NCI-H2196 (cell line): ENCODE results near the gene RETN.
A peak's percentile ranks its signal among the peaks of the same experiment; 100 is the strongest.

Experiments used
- DNase-seq: peaks from one replicate; lab custom pipeline; 2025; ENCODE audit not compliant: unreplicated experiment; lab: John Stamatoyannopoulos, UW

Gene RETN

GRCh38 chr19:7657131-7657751 lies 11.6 kb upstream of the RETN start:
- no peak for DNase-seq

- DNase-seq = peak; percentile 37
These were observed 10.6 kb upstream of the RETN start for GRCh38 chr19:7658219-7658686.

- DNase-seq = no peak
These were observed 6.9 kb upstream of the RETN start for GRCh38 chr19:7661744-7662538.

- no peak for DNase-seq
These were observed 6.2 kb upstream of the RETN start for GRCh38 chr19:7662657-7663056.

GRCh38 chr19:7663706-7664105 lies 5.1 kb upstream of the RETN start:
- no peak for DNase-seq

DNA sequence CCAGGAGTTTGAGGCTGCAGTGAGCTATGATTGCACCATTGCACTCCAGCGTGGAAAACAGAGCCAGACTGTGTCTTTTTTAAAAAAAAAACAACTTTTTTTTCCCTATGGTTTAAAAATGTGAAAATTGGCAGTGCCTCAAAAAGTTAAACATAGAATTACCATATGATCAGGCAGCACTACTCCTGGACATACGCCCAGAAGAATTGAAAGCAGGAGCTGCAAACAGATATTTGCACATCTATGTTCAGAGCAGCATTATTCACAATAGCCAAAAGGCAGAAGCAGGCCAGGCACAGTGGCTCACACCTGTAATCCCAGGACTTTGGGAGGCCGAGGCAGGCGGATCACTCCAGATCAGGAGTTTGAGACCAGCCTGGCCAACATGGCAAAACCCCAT lies 3.8 kb upstream of the RETN start:
- DNase-seq = no peak

GRCh38 chr19:7669641-7670040 lies 792 bp downstream of the RETN start:
- DNase-seq = no peak

DNA sequence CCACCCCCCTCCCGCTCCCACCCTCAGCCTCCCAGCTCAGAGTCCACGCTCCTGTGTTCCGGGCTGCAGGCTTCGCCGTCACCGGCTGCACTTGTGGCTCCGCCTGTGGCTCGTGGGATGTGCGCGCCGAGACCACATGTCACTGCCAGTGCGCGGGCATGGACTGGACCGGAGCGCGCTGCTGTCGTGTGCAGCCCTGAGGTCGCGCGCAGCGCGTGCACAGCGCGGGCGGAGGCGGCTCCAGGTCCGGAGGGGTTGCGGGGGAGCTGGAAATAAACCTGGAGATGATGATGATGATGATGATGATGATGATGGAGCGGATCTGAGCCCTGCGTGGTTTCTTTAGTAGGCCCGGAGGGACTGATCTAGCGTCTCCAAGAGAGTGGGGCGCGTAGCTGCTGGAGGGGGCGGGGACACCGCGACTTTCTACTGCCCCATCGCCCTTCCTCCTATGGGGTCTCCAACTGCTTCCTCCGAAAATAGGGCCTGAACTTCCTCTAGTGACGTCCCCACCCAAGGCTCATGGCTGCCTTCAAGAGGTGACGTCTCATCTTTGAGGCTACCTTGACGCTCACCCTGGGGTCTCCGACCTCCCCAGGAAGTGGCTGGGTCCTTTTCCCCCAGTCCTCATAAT lies 1.4 kb downstream of the RETN start:
- peak; percentile 39 for DNase-seq

GRCh38 chr19:7670790-7671189 lies 1.9 kb downstream of the RETN start:
- DNase-seq = no peak

- no peak for DNase-seq
These were observed 3.7 kb downstream of the RETN start for GRCh38 chr19:7672522-7672921.

GRCh38 chr19:7674010-7675005 lies 5.5 kb downstream of the RETN start:
- peak; percentile 44 for DNase-seq

- no peak for DNase-seq
These were observed 7.5 kb downstream of the RETN start for GRCh38 chr19:7676376-7676775.

DNA sequence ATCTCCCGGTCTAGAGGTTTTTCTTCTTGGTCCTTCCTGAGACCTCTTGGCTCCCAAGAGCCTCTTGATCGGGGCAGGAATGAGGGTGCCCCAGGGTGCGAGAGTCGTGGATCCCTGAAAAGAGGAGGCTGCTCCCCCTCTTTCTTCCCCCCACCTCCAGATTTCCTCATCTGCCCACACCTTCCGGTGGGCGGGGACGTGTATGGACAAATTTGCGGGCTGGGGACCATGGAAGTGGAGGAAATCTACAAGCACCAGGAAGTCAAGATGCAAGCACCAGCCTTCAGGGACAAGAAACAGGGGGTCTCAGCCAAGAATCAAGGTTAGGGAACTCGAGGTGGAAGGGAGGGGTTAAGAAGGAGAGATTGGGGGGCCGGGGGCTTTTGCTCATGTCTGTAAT lies 8.0 kb downstream of the RETN start, which contains the start of gene MCEMP1:
Gene MCEMP1, plus strand, starts transcription at position 237 of the 400 bp plus-strand sequence. Its CDS starts 31 bp downstream, at position 268.
- no peak for DNase-seq

GRCh38 chr19:7677669-7678311 lies 8.9 kb downstream of the RETN start:
- DNase-seq = no peak

- no peak for DNase-seq
These were observed 10.3 kb downstream of the RETN start for GRCh38 chr19:7678971-7679751.

DNA sequence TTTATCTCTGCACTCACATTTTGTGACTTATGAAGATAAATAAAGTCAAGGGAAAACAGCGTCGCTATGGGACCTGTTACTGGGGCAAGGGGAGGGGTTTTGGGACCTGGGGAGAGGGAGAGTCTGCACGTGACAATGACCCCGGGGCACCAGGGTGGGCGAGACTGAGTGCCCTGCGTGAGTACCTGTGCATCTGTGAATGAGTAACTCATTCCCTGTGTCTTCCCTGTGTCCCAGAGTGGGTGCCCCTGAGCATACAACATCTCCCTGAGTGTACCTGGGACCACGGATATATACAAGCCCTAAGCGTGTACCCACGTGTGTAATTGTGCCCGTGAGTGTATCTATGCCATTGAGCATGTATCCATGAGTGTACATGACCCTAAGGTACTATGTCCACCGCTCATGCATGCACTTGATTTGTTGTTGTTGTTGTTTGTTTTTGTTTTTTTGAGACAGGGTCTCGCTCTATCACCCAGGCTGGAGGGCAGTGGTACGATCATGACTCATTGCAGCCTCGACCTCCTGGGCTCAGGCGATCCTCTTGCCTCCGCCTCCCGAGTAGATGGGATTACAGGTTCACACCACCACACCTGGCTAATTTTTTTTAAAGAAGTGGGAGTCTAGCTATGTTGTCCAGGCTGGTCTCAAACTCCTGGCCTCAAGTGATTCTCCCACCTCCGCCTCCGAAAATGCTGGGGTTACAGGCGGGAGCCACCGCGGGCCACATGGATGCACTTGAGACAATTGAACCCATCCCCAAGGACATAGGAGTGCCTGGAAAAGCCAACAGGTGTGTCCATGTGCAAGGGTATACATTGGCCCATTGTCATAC lies 11.1 kb downstream of the RETN start:
- DNase-seq = no peak

GRCh38 chr19:7680606-7681339 lies 11.9 kb downstream of the RETN start, which contains the start of gene TRAPPC5:
Gene TRAPPC5, plus strand, starts transcription at chr19:7680833. Its CDS starts 1,421 bp downstream, at chr19:7682254.
- DNase-seq = peak; percentile 91
